GM19463 (cell line): ENCODE results near the gene PDZRN3.

ENCODE experiments used
- ATAC-seq: cut with Tn5 transposase; IDR thresholded peaks from one replicate; pipeline ENCODE4 v1.9.1; 2021; ENCODE audit warnings: mild to moderate bottlenecking, moderate library complexity; ENCODE audit not compliant: unreplicated experiment

PDZRN3 gene

DNA sequence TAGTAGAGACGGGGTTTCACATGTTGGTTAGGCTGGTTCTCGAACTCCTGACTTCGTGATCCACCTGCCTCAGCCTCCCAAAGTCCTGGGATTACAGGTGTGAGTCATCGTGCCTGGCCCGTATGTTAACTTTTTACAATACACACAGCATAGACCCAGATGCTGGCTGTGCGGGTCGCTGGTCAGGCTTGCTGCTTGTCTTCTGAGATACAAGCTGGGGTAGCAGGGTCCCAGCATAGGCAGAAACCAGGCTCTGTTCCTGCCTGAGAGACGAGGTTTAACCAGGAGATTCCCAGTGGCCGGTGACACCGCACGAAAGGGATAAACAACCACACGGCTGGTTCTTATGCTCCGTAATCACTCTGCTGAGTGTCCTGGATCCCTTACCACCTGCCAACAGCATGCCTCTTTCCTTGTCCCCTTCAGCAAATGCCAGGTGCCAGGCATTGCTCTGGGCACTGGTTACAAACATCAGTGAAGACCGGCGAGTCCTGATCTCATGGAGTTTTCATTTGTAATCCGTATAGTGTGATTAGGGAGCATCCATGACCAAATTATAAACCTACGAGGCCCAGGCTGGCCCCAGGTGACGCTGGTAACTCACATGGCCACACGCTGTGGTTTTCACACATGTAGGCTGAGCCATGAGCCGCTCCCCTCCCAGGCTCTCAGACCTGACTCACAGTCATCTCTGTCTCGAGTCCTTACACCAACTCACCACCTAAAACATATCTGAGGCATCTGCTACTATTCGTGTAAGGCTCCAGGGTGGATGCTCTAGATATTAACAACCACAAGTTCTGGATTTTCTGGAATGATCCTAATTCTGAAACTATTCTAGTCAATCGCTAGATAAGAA lies 125.7 kb downstream of the PDZRN3 start:
- peak; percentile 31 for ATAC-seq

- no peak for ATAC-seq
Measured at GRCh38 chr3:73497646-73498406, 126.9 kb downstream of the PDZRN3 start.

DNA sequence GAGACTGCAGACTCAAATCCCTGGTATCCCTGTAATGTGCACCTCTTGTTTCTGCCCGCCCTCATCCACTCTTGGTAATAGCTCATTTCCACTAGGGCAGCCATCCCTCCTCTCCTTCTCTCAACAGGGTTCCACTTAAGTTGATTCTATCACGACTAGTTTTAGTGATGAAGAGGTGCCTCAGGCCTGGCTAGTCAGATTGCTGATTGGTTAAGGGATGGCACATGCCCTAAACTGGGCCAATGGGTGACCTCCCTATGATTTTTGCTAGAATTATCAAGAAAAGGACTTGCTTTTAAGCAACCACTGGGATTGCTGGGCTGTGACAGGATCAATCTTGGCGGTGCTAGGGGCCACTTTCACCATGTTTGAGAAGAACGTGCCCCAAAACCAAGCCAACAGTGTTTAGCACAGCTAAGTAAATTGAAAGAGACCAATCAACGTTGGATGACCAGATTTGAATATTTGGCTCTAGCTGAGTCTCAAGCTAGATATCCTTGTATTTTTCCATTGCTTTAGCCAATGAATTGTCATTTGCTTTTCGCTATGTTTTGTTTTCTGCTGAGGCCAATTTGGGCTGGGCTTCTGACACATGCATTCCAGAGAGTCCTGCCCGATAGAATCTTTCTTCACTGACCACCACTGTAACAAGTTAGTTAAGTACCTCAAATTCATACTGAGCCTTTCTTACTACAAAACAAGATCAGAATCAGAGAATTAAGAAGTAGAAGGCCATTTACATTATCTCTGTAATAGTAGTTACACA lies 131.0 kb downstream of the PDZRN3 start:
- ATAC-seq: no peak

DNA sequence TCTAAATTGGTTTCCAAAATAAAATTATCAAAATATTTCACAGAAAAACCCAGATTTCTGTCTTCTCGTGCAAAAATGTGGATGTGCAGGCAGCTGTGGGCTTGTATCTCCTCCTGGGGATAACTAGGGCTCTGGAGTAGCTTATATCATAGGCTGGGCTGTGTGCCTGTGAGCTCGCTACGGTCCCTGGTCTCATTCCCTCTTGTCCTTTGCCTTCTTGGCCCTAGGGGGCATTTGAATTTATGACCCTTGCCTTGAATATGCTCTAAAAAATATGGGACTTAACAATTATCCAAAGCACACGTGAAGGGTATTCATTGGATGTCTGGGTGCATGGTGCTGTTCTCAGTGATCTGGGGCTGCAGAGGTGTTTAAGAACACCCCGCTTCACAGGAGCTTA lies 132.6 kb downstream of the PDZRN3 start:
- no peak for ATAC-seq

DNA sequence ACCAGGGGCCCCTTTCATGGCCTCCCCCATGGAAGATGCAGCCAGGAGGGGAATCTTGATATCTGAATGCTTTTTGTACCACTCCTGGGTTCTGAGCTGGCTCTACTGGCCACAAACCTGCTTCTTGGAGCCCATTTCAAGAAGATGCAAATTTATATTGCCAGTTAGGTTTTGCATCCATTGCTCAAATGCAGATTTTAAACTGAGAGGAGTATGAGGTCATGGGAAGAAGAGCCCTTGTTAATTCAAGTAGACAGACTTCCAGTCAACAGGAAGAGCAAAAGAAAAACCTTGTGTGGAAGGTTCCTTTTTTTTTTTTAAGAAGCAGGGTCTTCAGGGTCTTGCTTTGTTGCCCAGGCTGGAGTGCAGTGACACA lies 133.5 kb downstream of the PDZRN3 start:
- ATAC-seq: no peak

- no peak for ATAC-seq
Measured at GRCh38 chr3:73490453-73491286, 134.1 kb downstream of the PDZRN3 start.

DNA sequence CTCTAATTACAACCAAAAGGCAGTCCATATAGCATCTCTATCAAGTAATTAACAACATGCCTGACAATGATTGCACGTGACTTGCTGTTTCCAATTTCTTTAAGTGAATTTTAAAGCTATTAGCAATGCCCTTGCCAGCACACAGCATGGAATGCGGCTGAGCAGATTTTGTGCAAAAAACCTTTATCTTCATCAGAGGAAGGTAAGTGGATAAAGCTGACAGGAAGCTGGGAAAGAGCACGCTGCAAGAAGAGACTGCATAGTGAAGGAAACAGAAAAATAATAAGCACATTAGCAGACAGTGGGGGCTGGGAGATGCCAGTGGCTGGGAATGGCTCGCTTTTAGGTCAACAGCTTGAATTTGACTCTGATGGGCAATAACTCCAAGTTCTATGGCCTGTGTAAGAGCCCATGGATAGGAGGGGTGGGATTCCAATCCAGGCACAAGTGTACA lies 138.8 kb downstream of the PDZRN3 start:
- no peak for ATAC-seq

DNA sequence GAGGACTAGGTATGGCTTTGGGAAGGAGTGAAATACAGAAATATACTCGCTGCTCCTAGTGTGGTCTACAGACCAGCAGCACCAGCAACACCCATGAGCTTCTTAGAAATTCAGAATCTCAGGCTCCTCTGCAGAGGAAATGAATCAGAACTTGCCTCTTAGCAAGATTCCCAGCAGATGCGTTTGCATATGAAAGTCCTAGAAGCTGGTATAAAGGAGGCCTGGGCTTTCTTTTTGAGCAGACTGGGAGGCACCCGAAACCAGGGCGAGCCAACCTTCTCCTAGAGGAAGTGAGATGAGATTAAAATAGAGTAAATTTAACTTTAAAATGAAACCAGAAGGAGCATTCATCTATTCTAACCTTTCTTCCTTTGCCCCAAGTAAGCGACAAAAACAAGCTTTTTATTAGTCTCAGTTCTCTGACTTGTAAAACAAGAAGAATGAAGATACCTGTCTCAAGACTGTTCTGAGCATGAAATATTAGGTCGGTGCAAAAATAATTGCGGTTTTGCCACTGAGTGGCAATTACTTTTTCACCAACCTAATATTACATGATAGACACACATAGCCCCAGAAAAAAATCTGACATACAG lies 140.0 kb downstream of the PDZRN3 start:
- ATAC-seq: peak; percentile 88

DNA sequence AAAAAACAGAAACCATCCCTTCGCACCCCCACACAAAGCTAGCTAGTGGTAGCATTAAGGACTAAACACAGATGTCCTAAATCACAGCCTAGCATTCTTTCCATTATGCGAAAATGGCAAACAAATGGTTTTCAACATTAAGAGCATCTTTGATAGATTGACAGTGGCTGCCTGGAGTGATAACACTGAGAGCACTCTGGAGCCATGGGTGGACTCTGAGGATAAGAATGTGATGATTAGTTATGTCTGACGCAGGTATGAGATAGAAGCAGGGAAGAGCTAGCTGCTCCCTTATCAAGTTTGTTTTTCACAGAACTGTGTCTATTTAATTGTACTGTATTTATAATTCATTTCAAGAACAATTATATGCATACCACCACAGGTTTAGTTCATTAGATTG lies 142.9 kb downstream of the PDZRN3 start:
- no peak for ATAC-seq

DNA sequence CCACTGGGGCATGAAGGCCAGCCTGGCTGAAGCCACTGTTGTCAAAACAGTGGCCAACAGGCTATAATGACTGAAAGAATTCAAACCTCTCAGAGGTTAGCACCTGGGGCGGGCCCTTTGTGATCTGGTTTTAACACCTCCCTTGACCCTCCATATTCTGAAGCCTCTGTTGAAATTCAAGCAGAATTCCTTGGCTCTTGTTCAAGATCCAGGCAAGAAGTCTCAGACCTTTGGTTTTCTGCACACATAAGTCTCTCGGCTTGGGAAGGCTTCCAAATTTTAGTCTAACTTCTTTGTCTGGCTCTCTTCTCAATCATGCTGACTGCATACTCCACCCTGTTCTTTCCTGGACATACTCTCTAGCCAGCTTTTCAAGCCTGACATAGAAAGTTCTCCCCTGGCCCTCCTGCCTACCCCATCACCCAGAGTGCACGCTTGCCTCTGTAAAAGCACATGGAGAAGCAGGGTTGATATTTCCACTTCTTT lies 144.5 kb downstream of the PDZRN3 start:
- ATAC-seq: no peak

- no peak for ATAC-seq
Measured at GRCh38 chr3:73479325-73479724, 145.4 kb downstream of the PDZRN3 start.

DNA sequence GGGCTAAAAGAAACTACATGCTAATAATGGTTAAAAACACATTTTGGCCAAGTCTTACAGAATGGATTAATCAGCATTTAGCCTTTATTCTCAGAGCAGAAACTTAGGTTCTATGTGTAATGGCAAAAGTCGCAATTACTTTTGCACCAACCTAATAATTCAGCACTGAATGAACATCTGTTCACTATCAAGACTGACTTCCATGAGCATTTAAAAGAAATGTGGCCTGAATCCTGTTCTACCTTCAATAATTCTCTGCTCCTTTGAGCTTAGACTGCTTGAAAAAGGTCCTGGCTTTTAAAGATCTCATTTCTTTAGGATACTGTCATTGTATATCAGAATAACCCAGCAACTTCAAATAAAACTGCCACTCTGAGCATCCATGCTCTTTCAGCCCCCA lies 145.9 kb downstream of the PDZRN3 start:
- ATAC-seq: no peak

- no peak for ATAC-seq
Measured at GRCh38 chr3:73475717-73476116, 149.0 kb downstream of the PDZRN3 start.

DNA sequence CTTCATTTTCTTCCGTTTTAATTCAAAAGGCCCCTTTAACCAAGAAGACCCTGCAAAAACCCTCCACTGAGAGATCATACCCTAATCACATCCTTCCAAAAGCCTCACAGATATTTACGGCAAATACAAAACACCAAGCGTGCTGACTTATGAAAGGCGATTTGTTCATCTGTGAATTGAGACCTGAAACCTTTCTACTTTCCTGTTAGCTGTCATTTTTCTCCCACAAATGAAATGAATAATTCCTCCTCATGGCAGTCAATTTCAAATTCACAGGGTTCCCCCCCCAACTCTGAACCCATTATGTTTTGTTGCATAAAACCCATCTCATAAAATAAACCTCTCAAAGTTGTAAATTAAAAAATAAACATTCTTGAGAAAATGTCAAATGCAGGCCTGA lies 149.6 kb downstream of the PDZRN3 start:
- no peak for ATAC-seq

DNA sequence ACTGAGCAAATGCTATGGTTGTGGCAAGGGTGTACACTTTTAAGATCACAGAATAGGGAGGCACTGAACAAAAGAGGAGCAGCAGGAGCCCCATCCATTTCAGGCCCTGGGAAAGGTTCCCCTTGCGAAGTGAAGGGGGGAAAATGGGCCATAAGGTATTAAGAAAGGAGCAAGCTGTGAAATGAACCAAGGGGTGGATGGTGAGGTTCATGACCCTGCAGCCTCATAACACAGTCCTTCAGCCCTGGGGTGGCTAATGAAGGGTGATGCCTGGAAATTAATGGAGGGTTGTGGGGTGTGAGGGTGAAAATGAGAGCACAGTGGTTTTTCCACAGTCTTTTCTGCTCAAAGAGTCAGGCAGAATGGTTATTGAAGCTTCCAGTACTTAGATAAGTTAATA lies 150.1 kb downstream of the PDZRN3 start:
- ATAC-seq: no peak

DNA sequence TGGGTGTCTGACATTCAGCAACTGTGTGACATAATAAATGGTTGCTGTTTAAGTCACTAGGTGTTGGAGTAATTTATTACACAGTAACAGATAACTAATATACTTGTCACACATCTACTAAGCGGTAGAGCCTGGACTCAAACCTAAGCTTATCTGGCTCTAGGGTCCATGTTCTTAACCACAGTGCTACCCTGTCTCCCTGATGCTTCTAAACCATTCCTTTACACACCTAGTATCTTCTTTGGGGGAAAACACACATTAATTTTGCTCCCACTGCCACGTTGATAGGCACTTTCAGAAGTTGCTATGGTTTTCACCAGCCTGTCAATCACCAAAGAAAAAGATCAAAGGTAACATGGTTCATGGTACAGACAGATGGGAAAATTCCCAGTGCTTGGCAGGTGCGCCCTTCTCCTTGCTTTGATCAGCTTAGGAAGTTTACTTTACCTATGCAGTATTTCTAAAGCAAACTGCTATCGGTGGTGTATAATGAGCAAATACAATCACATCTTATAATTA lies 150.8 kb downstream of the PDZRN3 start:
- no peak for ATAC-seq

DNA sequence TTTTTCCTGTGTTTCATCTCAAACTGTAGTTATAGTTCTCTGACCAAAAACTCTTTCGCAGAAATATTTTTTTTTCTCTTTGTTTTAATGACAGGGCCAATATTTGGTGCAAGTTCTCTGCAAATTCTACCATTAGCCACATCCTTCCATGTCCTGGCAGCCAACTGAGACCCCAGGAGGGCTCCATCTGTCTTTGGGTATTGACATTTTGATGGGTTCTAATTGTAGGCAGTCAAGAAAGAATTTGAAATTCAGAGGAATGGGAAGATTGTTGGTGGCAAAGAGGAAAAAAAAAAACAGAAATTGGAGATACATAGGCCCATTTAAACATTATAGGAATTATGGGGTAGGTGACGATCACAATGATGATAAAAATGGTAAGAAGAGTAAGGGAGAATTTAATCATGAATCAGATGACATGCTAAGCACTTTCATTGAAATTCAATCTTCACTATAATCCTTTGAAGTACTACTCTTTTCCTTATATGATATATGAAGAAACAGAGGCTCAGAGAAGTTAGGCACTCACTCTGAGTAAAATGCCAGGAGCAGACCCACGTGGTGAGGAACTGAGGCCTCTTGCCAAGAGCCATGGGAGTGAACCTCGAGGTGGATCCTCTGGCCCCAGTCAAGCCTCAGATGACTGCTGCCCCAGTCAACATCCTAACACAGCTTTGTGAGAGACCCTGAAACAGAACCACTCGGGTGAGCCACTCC lies 151.4 kb downstream of the PDZRN3 start:
- ATAC-seq: no peak

GRCh38 chr3:73471986-73472787 lies 152.6 kb downstream of the PDZRN3 start:
- no peak for ATAC-seq
